ENCODE measurements around the gene ZBTB12. TPM values are rescaled to one million over a fixed set of nuclear protein-coding genes. Genes with fewer than 3 reads are reported as not detected.
"Not testable (repeated sequence)": the region's sequence is repeated elsewhere in the genome, so short reads cannot be mapped to it uniquely, and the experiment has no call there.

The ZBTB12 gene
- total and polyA plus RNA-seq, 8 donors = 0.43 to 6.4 (median 1.8) TPM

- DNase-seq = peak in 1 of 2 donors; percentile 68
Observed at GRCh38 chr6:31865205-31866118, 36.4 kb downstream of the ZBTB12 start.

GRCh38 chr6:31864818-31865204, 37.1 kb downstream of the ZBTB12 start:
- 70 to 82% (median 80%) methylated on average over 8 of the region's 8 CpGs for WGBS, 5 donors
- H3K27me3 ChIP-seq = no peaks in the 10 kb centered on the region
- DNase-seq = no peak
- no peak for TF ChIP-seq EP300 (IDR thresholded peaks at IDR 0.05)
- TF ChIP-seq CTCF (IDR thresholded peaks at IDR 0.05) = no peak
- TF ChIP-seq POLR2AphosphoS5 (IDR thresholded peaks at IDR 0.05) = no peak
- TF ChIP-seq POLR2A (IDR thresholded peaks at IDR 0.05) = no peak
- peaks cover 12 to 53% (median 27%) of the 10 kb centered on the region in 4 donors for H3K36me3 ChIP-seq
- peak overlapping the region in 3 of 5 donors; percentile 83 to 93 (median 90) for H3K27ac ChIP-seq
- H3K9me3 ChIP-seq = no peaks in the 10 kb centered on the region
- H3K4me3 ChIP-seq = no peak overlapping the region
- intact Hi-C loops (cut with DNase I; ENCODE audit: low total_unique reads) = no loop called here
- peaks cover 17 to 60% (median 36%) of the 10 kb centered on the region in 4 donors for H3K4me1 ChIP-seq

More at GRCh38 chr6:31865205-31866118, 36.4 kb downstream of the ZBTB12 start:
- Histone ChIP-seq H3K4me3 (no peak overlapping the region), H3K9me3 (no peaks in the 10 kb centered on the region), H3K27me3 (no peaks in the 10 kb centered on the region), H3K4me1 (peaks cover 17 to 60% (median 36%) of the 10 kb centered on the region in 4 donors), H3K36me3 (peaks cover 8 to 53% (median 23%) of the 10 kb centered on the region in 4 donors), H3K27ac (peak overlapping the region in 4 of 5 donors; percentile 32 to 93 (median 86))
- TF ChIP-seq EP300 (IDR thresholded peaks at IDR 0.05) = no peak
- peak in 1 of 3 donors; percentile 60 for TF ChIP-seq POLR2AphosphoS5 (IDR thresholded peaks at IDR 0.05)
- no peak for TF ChIP-seq CTCF (IDR thresholded peaks at IDR 0.05)
- TF ChIP-seq POLR2A (IDR thresholded peaks at IDR 0.05) = no peak
- intact Hi-C loops (cut with DNase I; ENCODE audit: low total_unique reads) = no loop called here
- 47 to 67% (median 61%) methylated on average over 20 to 21 of the region's 21 CpGs for WGBS, 5 donors

- intact Hi-C loops (cut with DNase I; ENCODE audit: low total_unique reads); H3K27me3 ChIP-seq; H3K9me3 ChIP-seq; DNase-seq: not testable (repeated sequence)
- peak overlapping the region; percentile 25 to 93 (median 90) for H3K27ac ChIP-seq
- 18 to 33% (median 31%) methylated on average over 14 to 16 of the region's 16 CpGs for WGBS, 5 donors
- peaks cover 19 to 55% (median 29%) of the 10 kb centered on the region in 4 donors for H3K36me3 ChIP-seq
- peak overlapping the region; percentile 41 to 84 (median 68) for H3K4me3 ChIP-seq
- peaks cover 17 to 60% (median 36%) of the 10 kb centered on the region in 4 donors for H3K4me1 ChIP-seq
Observed at GRCh38 chr6:31864123-31864562, 37.7 kb downstream of the ZBTB12 start.

- peaks cover 17 to 54% (median 36%) of the 10 kb centered on the region in 4 donors for H3K4me1 ChIP-seq
- no peaks in the 10 kb centered on the region for H3K9me3 ChIP-seq
- WGBS, 5 donors = 0 to 2% (median 1%) methylated on average over 51 to 64 of the region's 64 CpGs
- H3K4me3 ChIP-seq = peak within 1 kb of the TSS; percentile 60 to 84 (median 74)
- TF ChIP-seq CTCF (IDR thresholded peaks at IDR 0.05) = peak in 1 of 7 experiments; percentile 8
- peak; percentile 89 to 98 (median 96) for TF ChIP-seq POLR2AphosphoS5 (IDR thresholded peaks at IDR 0.05)
- TF ChIP-seq POLR2A (IDR thresholded peaks at IDR 0.05) = peak in 2 of 4 donors; percentile 73 to 94
- no peak for TF ChIP-seq EP300 (IDR thresholded peaks at IDR 0.05)
- DNase-seq = peak; percentile 99 to 100
- peaks cover 28 to 61% (median 36%) of the 10 kb centered on the region in 4 donors for H3K36me3 ChIP-seq
- intact Hi-C loops (cut with DNase I; ENCODE audit: low total_unique reads) = no loop called here
- no peaks in the 10 kb centered on the region for H3K27me3 ChIP-seq
- peak within 1 kb of the TSS; percentile 88 to 93 (median 90) for H3K27ac ChIP-seq
Observed at GRCh38 chr6:31862344-31863235, 39.3 kb downstream of the ZBTB12 start, which contains the start of gene NEU1. Gene NEU1 (minus strand): TSS chr6:31862821. CDS start chr6:31862776, 45 bp downstream.

Data from stomach (tissue), 9 donors.